Measurements from ENCODE around the gene DSP.

Gene DSP

DNA sequence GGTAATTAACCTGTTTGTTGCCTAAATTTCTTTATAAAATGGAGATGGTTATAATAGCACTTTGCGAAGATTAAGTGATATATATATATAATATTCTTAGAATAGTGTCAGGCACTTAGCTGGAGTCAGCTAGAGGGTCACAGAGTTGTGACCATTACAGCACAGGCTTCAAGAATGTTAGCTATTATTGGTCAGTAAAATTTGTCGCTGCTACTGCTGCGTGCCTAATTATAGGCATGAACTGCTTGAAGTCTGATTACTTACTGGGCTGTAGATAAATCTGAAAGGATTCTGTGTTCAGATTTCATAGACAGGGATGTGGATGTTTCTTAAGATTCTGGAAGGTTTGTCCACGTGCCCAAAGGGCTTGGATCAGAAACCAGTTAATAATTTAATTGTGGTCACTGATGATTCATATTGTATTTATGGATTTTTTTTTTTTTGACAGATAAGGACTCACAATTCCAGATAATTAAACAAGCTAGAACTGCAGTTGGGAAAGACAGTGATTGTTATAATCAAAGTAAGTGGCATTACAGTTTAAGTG, 53.2 kb downstream of the DSP start:
- DNase-seq: no peak

DNA sequence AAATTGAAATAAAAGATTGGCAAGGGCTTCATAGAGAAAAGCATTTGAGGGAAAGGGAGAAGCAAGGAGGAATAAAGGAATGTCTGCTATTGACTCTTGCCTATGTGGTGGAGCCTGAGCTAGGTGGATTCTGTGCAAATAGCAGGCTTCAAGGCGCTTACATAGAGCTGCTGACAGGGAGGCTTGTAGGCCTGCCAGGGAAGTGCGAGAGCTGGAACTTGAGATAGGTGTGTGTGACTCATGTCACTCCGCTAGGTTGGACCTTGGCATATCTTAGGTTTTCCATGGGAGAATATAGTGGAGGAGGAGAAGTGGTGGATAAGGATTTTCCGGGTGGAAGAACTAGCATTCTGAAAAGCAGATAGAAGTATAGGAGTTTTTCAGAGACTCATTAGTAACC, 62.5 kb downstream of the DSP start:
- DNase-seq: no peak

DNA sequence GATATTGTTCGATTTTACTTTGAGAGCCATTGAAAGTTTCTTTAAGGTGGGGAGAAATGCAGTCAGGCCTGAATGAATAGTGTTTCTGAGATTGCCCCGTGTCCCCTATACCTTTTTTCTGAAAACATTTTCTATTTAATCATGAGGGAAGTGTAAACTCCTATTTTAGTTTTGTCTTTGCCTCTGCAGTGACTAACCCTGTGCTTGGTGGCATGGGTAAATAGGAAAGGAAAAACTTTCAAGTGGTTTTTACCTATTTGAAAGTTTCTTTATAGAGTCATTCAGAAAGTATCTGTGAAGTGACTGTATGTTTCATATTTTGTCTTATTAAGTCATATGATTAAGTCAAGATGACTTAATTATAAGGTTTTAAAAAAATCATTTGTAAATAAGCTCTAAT, 63.0 kb downstream of the DSP start:
- DNase-seq: no peak

DNA sequence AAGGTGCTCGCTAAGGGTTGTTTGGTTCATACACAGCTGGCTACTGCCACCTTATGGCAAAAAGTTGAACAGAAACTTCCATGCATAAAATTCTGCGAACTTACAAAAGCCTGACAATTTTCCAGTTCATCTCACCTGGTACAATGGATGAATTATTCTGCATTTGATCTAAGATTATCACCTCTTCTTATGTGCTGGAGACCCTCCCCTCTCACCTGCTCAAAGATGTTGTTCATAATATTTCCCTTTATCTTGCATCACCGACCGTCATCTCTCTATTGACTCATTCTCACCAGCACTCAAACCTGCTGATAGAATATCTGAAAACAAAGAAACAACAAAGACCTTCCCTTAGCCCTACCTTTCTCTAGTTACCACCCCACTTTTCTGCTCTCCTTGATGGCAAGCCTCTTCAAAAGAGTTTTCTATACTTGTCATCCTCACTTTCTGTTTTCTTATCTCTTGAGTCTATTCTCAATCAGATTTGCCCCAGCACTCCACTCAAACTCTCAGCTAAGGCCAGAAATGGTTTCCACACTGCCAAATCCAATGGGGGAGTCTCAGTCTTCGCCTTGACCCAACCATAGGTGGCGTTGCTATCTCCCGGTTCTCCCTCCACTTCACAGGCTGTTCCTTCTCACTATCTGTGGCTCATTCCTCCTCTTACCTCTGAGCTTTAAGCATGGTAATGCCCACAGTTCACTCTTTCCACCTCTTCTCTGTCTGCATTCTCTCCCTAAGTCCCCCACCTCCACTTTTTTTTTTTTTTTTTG, 74.3 kb downstream of the DSP start:
- peak; percentile 17 to 64 for DNase-seq

DNA sequence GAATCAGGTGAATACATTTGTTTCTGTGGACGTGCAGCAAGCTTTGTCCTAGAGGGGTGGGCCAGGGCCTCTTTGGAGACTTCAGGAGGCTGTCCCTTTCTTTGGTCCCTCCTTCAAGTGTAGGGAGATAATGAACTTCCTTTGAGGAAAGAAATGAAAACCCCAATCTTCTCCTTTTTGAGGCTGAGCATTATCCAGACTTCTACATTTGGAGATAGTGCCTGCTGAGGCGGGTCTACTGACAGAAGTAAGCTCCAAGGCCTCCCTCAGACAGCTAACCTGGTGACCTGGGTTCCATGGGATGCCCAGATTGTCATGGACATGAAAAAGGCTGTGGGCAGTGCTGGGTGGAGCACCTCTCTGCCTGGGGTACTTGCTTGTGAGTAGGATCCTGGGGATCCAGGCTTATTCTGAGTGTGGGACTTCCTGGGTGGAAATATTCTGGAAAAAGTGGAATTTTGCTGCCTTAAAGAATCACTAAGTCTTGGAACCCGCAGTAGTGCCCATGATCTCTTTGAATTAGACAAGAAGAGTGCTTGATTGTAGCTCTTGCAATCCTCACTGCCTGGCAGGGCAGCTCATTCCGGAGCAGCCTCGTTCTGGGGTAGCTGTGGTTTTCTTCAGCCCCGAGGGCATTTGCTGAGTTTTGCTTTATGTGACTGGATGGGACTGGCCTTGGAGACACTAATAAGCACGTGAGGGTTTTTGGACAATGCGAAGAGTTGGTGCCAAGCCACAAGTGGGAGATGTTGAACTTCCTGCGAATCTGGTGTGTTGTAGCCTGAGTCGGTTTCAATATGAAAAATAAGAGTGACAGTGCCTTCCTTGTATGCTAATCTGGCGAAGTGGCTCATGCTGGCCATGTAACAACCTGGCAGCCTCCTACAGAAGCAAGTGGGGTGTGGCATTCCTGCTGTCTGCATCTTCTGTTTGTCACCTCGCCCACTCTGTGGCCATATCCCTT, 76.6 kb downstream of the DSP start:
- no peak for DNase-seq

DNA sequence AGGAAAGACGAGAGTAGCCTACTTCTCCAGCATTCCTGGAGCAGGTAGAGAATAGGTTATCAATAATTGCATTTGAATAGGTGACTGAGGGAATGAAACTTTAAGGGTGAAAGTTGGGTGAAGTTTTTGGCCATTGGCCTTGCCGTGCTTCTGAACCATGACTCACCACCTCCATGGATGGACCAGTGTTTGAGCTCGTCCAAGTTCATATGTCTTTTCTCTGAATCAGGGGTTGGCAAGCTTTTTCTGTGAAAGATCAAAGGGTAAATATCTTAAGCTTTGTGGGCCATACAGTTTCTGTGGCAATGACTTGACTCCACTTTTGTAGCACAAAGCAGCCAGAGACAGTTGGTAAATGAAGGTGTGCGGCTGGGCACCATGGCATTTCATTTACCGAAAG, 80.3 kb downstream of the DSP start:
- no peak for DNase-seq

DNA sequence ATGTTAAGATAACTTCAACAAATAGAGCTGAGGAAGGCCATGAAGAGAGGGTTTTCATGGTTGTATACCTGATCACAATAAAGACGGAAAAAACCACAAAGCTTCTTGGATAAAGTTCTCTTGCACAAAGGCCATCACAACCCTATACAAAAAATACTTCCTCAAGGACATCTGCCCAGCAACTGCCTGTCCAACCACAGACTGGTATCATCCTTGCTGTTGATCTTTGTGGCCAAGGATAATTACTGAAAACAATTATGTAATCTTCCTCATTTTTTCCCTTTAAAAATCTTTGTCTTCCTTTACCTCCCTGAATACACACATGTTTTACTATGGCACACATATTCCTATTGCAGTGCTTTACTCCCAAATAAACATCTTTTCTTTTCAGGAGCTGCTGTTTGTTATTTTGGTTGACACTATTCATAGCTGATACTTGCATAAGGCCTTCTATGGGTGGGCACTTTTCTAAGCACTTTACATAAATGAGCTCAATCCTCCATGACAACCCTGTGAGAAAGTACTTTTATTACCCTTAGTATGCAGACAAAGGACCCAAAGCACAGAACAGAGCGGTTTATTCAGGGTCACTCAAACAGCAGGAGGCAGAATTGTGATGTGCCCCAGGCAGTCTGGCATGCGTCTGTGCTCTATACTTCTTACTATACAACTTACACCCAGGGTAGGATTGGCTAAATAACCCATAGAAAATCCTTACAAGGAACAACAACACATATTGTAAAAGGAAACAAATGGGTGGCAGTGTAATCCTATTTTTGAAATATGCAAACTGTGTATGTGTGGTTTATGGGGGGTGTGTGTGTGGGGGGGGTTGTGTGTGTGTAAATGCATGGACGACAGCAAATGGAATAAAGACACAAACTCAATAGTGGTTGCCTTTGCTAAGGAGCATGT, 83.6 kb downstream of the DSP start:
- DNase-seq: no peak

DNA sequence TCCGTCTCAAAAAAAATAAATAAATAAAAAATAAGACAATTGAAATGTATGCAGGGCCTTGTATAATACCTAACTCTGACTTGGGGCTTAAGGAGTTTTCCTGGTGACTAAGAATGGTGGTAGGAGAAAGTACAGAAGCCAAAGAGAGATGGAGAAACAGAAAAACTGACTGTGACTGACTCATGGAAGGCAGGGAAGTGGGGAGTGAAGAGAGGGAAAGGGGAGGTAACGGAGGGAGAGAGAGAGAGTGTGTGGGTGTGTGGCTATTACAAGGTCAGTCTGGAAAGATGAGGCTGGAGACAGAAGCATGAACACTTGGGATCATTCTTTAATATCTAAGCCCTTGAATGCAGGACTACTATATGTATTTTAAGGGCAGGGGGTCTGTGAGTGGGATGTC, 87.0 kb downstream of the DSP start:
- no peak for DNase-seq

DNA sequence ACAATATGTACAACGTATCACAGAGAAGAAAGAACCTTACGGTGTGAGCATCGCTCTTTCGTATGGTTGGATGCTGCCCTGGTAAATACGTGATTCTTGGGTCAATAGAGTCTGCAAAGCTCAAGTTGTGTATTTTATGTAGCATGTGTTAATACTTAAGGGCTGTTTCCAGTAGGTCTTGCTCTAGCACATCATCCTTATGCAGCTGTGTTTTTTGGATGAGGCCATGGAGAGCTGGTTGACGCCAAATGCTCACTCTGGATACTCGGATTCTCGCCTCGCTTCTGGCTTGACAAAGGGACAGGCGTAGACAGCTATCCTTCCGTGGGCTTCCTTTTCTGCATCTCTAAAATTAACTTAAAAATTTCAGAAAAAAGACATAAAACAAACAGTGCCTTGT, 87.4 kb downstream of the DSP start:
- no peak for DNase-seq

DNA sequence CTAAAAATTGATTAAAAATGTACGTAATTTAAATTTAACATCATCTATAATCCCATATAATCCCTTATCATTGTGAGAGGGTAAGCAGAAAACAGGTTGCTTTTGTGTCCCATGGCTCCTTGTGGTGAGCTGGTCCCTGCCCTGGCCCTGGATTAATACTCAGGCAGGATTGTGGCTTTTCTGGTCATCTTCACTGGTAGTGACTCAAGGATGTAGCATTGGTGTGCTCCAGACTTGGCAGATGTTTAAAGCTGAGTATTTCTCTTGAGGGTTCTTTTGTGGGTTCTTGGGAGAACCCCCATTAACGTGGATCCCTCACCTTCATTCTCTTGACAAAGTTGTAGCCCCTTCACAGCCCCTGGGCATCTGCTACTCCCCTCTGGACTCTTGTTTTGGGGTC, 87.8 kb downstream of the DSP start:
- no peak for DNase-seq

DNA sequence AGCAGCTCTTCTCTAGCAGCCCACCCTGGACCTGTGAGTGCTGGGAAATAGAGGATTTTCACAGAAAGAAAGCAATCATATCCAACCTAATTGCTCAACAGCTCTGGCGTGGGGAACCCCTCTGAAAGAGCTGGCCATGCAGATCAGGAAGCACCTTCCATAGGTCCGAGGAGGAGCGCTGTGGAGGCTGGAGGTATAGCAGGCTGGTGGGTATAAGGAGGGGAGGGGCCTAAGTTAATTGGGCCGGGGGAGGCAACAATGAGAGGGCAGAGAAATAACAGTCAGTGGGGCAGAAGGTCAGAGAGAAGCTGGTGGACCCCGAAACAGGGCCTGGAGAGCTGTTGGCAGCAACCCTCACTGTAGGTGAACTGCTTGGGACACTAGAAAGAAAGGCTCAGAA, 89.3 kb downstream of the DSP start:
- no peak for DNase-seq

DNA sequence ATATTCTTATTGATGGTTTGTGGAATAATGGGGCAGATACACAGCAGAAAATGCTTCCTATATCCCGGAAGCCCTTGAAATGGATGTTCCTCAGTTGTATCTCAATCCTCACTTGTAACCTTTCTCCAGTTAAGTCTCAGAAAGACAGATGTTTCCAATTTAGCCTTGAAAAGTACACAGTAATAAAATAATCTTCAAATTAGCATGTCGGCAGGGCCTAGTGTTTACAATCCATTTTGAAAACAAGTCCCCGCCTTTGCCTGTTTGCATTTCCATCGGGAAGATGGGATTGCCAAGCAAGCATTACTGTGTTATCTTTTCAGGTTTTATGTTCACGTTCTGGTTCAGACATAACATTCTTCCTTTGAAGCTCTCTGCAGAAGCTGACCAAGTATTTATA, 90.0 kb downstream of the DSP start:
- DNase-seq: no peak

DNA sequence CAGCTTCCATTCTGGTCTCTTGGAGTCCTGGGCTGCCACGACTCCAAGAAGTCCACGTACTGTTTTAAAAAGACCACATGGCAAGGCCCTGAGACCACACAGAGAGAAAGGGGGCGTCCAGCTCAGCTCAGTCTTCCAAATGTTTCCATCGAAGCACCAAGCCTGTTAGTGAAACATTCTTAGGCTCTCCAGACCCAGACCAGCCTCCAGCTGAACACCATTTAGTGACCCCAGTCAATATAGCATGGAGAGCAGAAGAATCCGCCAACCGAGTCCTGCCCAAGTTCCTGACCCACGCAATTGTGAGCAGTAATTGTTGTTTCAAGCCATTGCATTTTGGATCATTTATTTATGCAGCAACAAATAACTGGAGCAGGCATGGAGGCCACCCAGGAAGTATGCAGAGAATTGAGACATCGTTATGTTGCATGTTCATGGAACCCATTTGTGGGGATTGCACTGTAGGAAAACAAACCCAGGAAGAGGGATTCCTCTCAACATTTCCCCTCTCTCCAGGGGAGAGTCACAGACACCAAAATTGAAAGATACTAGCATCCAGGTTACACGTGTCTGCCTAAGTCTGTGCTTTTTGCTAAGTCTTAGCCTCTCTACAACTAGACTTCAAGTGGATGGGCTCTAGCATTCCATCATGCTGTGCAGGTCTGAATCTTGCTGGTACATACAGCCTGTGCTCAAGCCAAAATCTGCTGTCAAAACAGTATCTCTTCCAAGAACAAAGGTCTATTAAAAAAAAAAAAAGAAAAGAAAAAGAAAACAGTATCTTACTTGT, 91.2 kb downstream of the DSP start:
- no peak for DNase-seq

DNA sequence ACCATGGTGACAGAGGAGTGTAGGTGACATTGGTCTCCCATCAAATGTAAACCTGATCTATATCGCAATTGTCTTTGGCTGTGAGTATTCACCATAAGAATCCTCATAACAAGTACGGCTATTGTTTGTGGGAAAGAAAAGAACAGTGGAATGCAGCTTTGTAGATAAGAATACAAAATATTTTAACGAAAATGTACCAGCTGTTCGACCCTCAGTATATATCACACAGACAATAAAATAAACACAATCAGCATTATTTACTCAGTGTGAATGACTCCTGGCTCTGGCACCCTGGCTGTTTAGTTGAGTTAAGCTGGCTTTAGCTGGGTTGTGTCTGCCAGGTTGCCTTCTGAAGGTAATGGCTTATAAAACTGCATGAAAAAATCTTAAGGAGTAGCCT, 91.9 kb downstream of the DSP start:
- DNase-seq: no peak

DNA sequence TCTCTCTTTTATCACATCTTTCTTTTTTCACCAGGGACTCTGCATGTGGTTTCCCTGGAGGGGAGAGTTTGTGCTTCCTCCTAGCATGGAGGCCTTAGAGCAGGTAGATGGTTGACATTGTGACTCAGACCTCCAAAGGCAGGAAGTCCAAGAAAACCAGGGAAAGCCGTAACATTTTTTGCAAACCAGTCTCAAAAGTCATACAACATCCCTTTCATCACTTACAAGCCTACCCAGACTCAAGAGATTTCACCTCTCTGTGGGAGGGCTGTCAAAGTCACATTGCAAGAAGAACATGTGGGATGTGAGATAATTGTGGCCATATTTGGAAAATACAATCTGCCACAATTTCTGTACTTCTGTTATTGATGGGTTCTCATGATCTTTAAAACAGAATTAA, 94.7 kb downstream of the DSP start:
- no peak for DNase-seq

Data from NCI-H524 (cell line).